Measurements from ENCODE around the gene UVRAG.

- TF ChIP-seq CTCF (IDR thresholded peaks at IDR 0.05) (no peak), POLR2A (IDR thresholded peaks at IDR 0.05) (no peak)
Observed at GRCh38 chr11:75779960-75780359, 35.0 kb upstream of the UVRAG start.

All from lower leg skin (tissue), 3 donors.